Mammary epithelial cell (primary cell): ENCODE results near the gene MAPRE2.

Experiments
- EZH2 ChIP-seq: IDR thresholded peaks from 2 replicates; pipeline ENCODE4 v1.6.1; 2012; ENCODE audit warnings: low read length, inconsistent platforms, borderline replicate concordance
- TF ChIP-seq, protein P1 (sequence below), 2 donors: IDR thresholded peaks in 1 of 2; conservative IDR thresholded peaks in 1 of 2; 2 replicates each; pipeline ENCODE4 v1.5.1; 2011 to 2012; ENCODE audit warnings: inconsistent platforms in 2 of 2, low read length in 2 of 2, mild to moderate bottlenecking in 2 of 2, control low read depth in 1 of 2, low read depth in 1 of 2; ENCODE audit not compliant: insufficient read depth in 1 of 2; ENCODE audit errors: extremely low read depth in 1 of 2

DNA sequence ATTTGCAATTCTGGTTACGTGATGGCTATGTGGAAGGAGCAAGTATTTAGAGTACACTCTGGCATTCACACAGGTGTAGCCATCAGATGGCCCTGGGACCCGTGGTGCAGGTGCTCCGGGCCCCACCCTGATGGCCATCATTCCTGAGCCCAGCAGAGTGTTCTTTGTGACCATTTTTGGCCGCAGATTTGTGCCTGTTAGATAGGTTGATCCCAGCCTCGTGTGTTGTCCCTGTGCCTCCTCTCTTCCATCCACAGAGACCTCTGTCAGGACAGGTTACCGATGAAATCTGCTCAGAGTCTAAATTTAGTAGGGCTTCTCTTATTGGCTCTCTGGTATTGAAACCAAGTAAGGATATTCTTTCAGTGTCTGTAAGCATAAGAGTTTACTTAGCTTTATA is 33.9 kb downstream of the MAPRE2 start:
- TF ChIP-seq, protein P1, sequence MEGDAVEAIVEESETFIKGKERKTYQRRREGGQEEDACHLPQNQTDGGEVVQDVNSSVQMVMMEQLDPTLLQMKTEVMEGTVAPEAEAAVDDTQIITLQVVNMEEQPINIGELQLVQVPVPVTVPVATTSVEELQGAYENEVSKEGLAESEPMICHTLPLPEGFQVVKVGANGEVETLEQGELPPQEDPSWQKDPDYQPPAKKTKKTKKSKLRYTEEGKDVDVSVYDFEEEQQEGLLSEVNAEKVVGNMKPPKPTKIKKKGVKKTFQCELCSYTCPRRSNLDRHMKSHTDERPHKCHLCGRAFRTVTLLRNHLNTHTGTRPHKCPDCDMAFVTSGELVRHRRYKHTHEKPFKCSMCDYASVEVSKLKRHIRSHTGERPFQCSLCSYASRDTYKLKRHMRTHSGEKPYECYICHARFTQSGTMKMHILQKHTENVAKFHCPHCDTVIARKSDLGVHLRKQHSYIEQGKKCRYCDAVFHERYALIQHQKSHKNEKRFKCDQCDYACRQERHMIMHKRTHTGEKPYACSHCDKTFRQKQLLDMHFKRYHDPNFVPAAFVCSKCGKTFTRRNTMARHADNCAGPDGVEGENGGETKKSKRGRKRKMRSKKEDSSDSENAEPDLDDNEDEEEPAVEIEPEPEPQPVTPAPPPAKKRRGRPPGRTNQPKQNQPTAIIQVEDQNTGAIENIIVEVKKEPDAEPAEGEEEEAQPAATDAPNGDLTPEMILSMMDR (conservative IDR thresholded peaks at IDR 0.05 in 1 of 2, IDR thresholded peaks at IDR 0.05 in 1 of 2; ENCODE audit: extremely low read depth in 1 of 2, insufficient read depth in 1 of 2, low read depth in 1 of 2, low read length in 2 of 2) = no peak
- no peak for TF ChIP-seq EZH2
